K562 (cell line): ENCODE data around the gene CCDC158. TPM values are rescaled to one million over a fixed set of nuclear protein-coding genes. Genes with fewer than 3 reads are reported as not detected.

Experiments
- ATAC-seq: fragments of 200-7000 bp; cut with Tn5 transposase; 3 replicates; pipeline ENCODE4 v1.9.1; 2020; ENCODE audit warnings: moderate library complexity
- BruUV-seq: library from RNA; stranded (reverse); fragments of 400-500 nt; replicated peaks from 2 replicates; lab custom pipeline; 2021; lab: Mats Ljungman, UMichigan
- CTCF ChIA-PET: fragments of 300-600 bp; formaldehyde crosslinking; extraction: SDS; loops from one replicate; lab custom pipeline; 2021; ENCODE audit warnings: low intra/inter-chr PET ratio; lab: Yijun Ruan, JAX
- POLR2A ChIA-PET: fragments of 300-600, 350-650 bp; sonication (Branson Sonifier 250); formaldehyde crosslinking; extraction: SDS; loops from one replicate; lab custom pipeline; 2021; ENCODE audit warnings: antibody characterized with exemption, inconsistent platforms; lab: Yijun Ruan, JAX
- DNase-seq, 4 experiments: peaks; one replicate each; pipeline versions ENCODE4 v3.0.0 to v3.0.0-alpha.2; 2011 to 2018; ENCODE audit warnings: low spot score in 3 of 4, mixed read lengths in 3 of 4; ENCODE audit errors: extremely low read depth in 1 of 4
- FAIRE-seq: peaks from 2 replicates; lab custom pipeline; 2011; peaks lifted over from hg19 to GRCh38; lab: Jason Lieb, UNC
- H2AFZ ChIP-seq: 2 replicates; pipeline ENCODE4 v1.6.0; 2011; ENCODE audit warnings: low read depth, low read length, control low read depth, inconsistent platforms
- H3K27ac ChIP-seq: fragments of 200-600 bp; 3 replicates; pipeline ENCODE4 v1.8.0; 2011; ENCODE audit warnings: low read depth, mild to moderate bottlenecking, control low read depth, inconsistent platforms, low read length, moderate library complexity, mixed read lengths; ENCODE audit errors: extremely low read depth
- H3K27me3 ChIP-seq, 2 experiments: fragments of 300-600 bp in 1 of 2; 2 replicates in 1 of 2; 3 replicates in 1 of 2; pipeline versions ENCODE4 v1.6.0 to v1.8.0; 2011; ENCODE audit warnings: inconsistent platforms in 2 of 2, low read length in 2 of 2, mild to moderate bottlenecking in 1 of 2, mixed read lengths in 1 of 2, moderate library complexity in 1 of 2; ENCODE audit not compliant: control insufficient read depth in 2 of 2, insufficient read depth in 2 of 2
- H3K36me3 ChIP-seq: fragments of 300-600 bp; 3 replicates; pipeline ENCODE4 v1.8.0; 2011; ENCODE audit warnings: mild to moderate bottlenecking, low read length, inconsistent platforms; ENCODE audit not compliant: control insufficient read depth, insufficient read depth
- H3K4me1 ChIP-seq, 2 experiments: fragments of 200-600 bp in 1 of 2; replicated peaks in 1 of 2; 2 replicates in 1 of 2; 3 replicates in 1 of 2; pipeline versions ENCODE4 v1.5.1 to v1.8.0; 2011; ENCODE audit warnings: inconsistent platforms in 2 of 2, low read length in 2 of 2, mild to moderate bottlenecking in 1 of 2, mixed read lengths in 1 of 2, moderate library complexity in 1 of 2; ENCODE audit not compliant: control insufficient read depth in 2 of 2, insufficient read depth in 2 of 2
- H3K4me2 ChIP-seq: 2 replicates; pipeline ENCODE4 v1.6.1; 2011; ENCODE audit warnings: low read length, control low read depth, inconsistent platforms, mixed read lengths; ENCODE audit not compliant: insufficient read depth
- H3K4me3 ChIP-seq: fragments of 200-600 bp; sonication (generic), shearing (Covaris generic); 2 replicates; pipeline ENCODE4 v1.5.1; 2016; ENCODE audit warnings: control low read depth, inconsistent platforms
- H3K79me2 ChIP-seq: fragments of 200-600 bp; 3 replicates; pipeline ENCODE4 v1.8.0; 2011; ENCODE audit warnings: low read length, inconsistent platforms; ENCODE audit not compliant: control insufficient read depth, insufficient read depth
- H3K9ac ChIP-seq, 2 experiments: 2 replicates each; pipeline versions ENCODE4 v1.6.0 to v1.6.1; 2011; ENCODE audit warnings: low read depth in 2 of 2, low read length in 2 of 2, control low read depth in 1 of 2, inconsistent platforms in 1 of 2, mild to moderate bottlenecking in 1 of 2, mixed read lengths in 1 of 2; ENCODE audit not compliant: insufficient read depth in 1 of 2
- H3K9me1 ChIP-seq: one replicate; pipeline ENCODE4 v1.6.0; 2011; ENCODE audit warnings: inconsistent platforms, mild to moderate bottlenecking, low read length, moderate library complexity; ENCODE audit not compliant: control insufficient read depth, insufficient read depth
- H3K9me3 ChIP-seq: replicated peaks from 2 replicates; pipeline ENCODE4 v1.5.1; 2011; ENCODE audit warnings: low read depth, low read length, inconsistent platforms; ENCODE audit not compliant: control insufficient read depth, insufficient read depth
- H4K20me1 ChIP-seq: replicated peaks from 2 replicates; pipeline ENCODE4 v1.6.1; 2011; ENCODE audit warnings: low read length, inconsistent platforms, mixed read lengths; ENCODE audit not compliant: control insufficient read depth, insufficient read depth
- ADNP ChIP-seq: fragments of 200-800 bp; sonication (Bioruptor generic); IDR thresholded peaks from 2 replicates; pipeline ENCODE4 v1.6.1; 2016; ENCODE audit warnings: missing genetic modification characterization, missing compliant biosample characterization
- ARID2 ChIP-seq: fragments of 450-650 bp; IDR thresholded peaks from 2 replicates; pipeline ENCODE4 v1.6.1; 2017; ENCODE audit warnings: antibody characterized with exemption, mild to moderate bottlenecking
- COPS2 ChIP-seq: fragments of 450-650 bp; conservative IDR thresholded peaks from 2 replicates; pipeline ENCODE4 v1.6.1; 2016; ENCODE audit warnings: mild to moderate bottlenecking, moderate library complexity
- CTCFL ChIP-seq: IDR thresholded peaks from 2 replicates; pipeline ENCODE4 v1.6.1; 2011; ENCODE audit warnings: borderline replicate concordance, low read depth, mild to moderate bottlenecking, moderate library complexity, low read length; ENCODE audit not compliant: insufficient read depth, poor library complexity, severe bottlenecking
- KDM5B ChIP-seq: fragments of 200-600 bp; sonication (generic); IDR thresholded peaks from 2 replicates; pipeline ENCODE4 v1.6.1; 2012; ENCODE audit warnings: low read depth, mild to moderate bottlenecking, moderate library complexity, low read length, control low read depth, inconsistent platforms; ENCODE audit not compliant: insufficient replicate concordance
- MAFK ChIP-seq: IDR thresholded peaks from 2 replicates; pipeline ENCODE4 v1.6.1; 2011; ENCODE audit warnings: low read length, improper control_type of control experiment
- NCOR1 ChIP-seq: fragments of 450-650 bp; IDR thresholded peaks from 2 replicates; pipeline ENCODE4 v1.6.1; 2016; ENCODE audit warnings: mild to moderate bottlenecking, moderate library complexity
- NFIX ChIP-seq: fragments of 250-450 bp; sonication (Bioruptor Pico); IDR thresholded peaks from 2 replicates; pipeline ENCODE4 v1.4.0; 2020; ENCODE audit warnings: low read depth, mild to moderate bottlenecking, moderate library complexity
- NONO ChIP-seq, 2 experiments: fragments of 200-400 bp in 1 of 2; fragments of 450-650 bp in 1 of 2; formaldehyde crosslinking in 1 of 2; IDR thresholded peaks; 2 replicates each; pipeline ENCODE4 v1.6.1; 2017; ENCODE audit warnings: low read depth in 2 of 2, mild to moderate bottlenecking in 2 of 2, moderate library complexity in 2 of 2, low read length in 1 of 2
- RBM34 ChIP-seq: fragments of 200-400 bp; formaldehyde crosslinking; IDR thresholded peaks from 2 replicates; pipeline ENCODE4 v1.6.1; 2018; ENCODE audit warnings: low read length, borderline replicate concordance; ENCODE audit not compliant: insufficient read depth
- RFX5 ChIP-seq: IDR thresholded peaks from 2 replicates; pipeline ENCODE4 v1.6.1; 2011; ENCODE audit warnings: low read depth, mild to moderate bottlenecking, improper control_type of control experiment, low read length
- SNAPC5 ChIP-seq: fragments of 250-450 bp; sonication (Bioruptor Pico); IDR thresholded peaks from 2 replicates; pipeline ENCODE4 v1.8.0; 2021; ENCODE audit warnings: moderate library complexity, mild to moderate bottlenecking, inconsistent platforms
- TCFL5 ChIP-seq: fragments of 250-450 bp; sonication (Bioruptor Pico); conservative IDR thresholded peaks from 2 replicates; pipeline ENCODE4 v1.6.1; 2021; ENCODE audit warnings: mild to moderate bottlenecking, moderate library complexity, matching md5 sums
- ZBTB26 ChIP-seq: fragments of 450-650 bp; formaldehyde crosslinking; IDR thresholded peaks from 2 replicates; pipeline ENCODE4 v1.4.0; 2022; ENCODE audit warnings: missing genetic modification characterization
- ZNF699 ChIP-seq: fragments of 250-450 bp; sonication (Bioruptor Pico); IDR thresholded peaks from 2 replicates; pipeline ENCODE4 v1.8.0; 2021; ENCODE audit warnings: mild to moderate bottlenecking, moderate library complexity; ENCODE audit not compliant: insufficient replicate concordance
- in situ Hi-C: fragments of 300-500 bp; cut with MboI; formaldehyde crosslinking; loops from 4 replicates; pipeline ENCODE4 v1.15.0; 2018; ENCODE audit warnings: inconsistent platforms, mixed read lengths
- intact Hi-C: fragments of 100-400 bp; cut with micrococcal nuclease; formaldehyde crosslinking; loops from 2 replicates; pipeline ENCODE4 v1.14.2; 2022
- polyA plus RNA-seq, 8 experiments: library from polyadenylated mRNA; depleted of rRNA in 4 of 8; stranded (reverse) in 5 of 8; unstranded in 3 of 8; fragments of >200 nt; fragmentation: Nextera tagmentation in 2 of 8; fragmentation: Illumina TruSeq in 1 of 8; extraction: Ambion mirVana in 2 of 8; extraction: Trizol in 1 of 8; gene quantifications; 2 replicates each; pipeline versions ENCODE4 v1.2.1 to v1.2.3, GENCODE V29; 2011 to 2014; ENCODE audit warnings: inconsistent platforms in 1 of 8, missing spikeins in 1 of 8
- total RNA-seq, 7 experiments: library from RNA; depleted of rRNA in 6 of 7; stranded (reverse); fragments of >200 nt in 6 of 7; fragmentation: Illumina TruSeq in 2 of 7; extraction: Trizol in 2 of 7; gene quantifications; 2 replicates each; pipeline versions ENCODE4 v1.2.1 to v1.2.3, GENCODE V29; 2011 to 2021; ENCODE audit warnings: low replicate concordance in 1 of 7

Gene CCDC158
- total and polyA plus RNA-seq, 9 of the 15 experiments (the other 6 are each of a cell fraction or from before 2014, with no cell fraction given) = not detected

GRCh38 chr4:76272073-76272472 is 148.9 kb downstream of the CCDC158 start:
- H3K27ac ChIP-seq = no peak overlapping the region
- DNase-seq (no peak), ATAC-seq (no peak), FAIRE-seq (no peak)
- intact Hi-C loops (no loop called here), in situ Hi-C loops (no loop called here)
- TF ChIP-seq SNAPC5 (CRISPR knock-in tag) (no peak), ZBTB26 (CRISPR knock-in tag) (no peak), NFIX (CRISPR knock-in tag) (no peak), ADNP (no peak), CTCFL (no peak), KDM5B (no peak), ZNF699 (CRISPR knock-in tag) (no peak), MAFK (no peak), TCFL5 (CRISPR knock-in tag) (no peak), RBM34 (no peak), NCOR1 (no peak), RFX5 (no peak), ARID2 (no peak), COPS2 (no peak), NONO (IDR thresholded peaks at IDR 0.05; ENCODE audit: low read depth in 2 of 2, low read length in 1 of 2) (no peak)
- no TSS peak for BruUV-seq
- ChIA-PET POLR2A (no interaction called here), CTCF (no interaction called here)
- H3K79me2 ChIP-seq = no peaks in the 10 kb centered on the region
- H3K4me3 ChIP-seq = no peak overlapping the region
- no peaks in the 10 kb centered on the region for H3K9me1 ChIP-seq
- H3K27me3 ChIP-seq = no peaks in the 10 kb centered on the region
- no peaks in the 10 kb centered on the region for H3K9me3 ChIP-seq
- no peaks in the 10 kb centered on the region for H4K20me1 ChIP-seq
- H3K36me3 ChIP-seq = no peaks in the 10 kb centered on the region; the same call in 2 of the 3 replicates
- H3K9ac ChIP-seq = no peak overlapping the region
- H3K4me1 ChIP-seq = no peaks in the 10 kb centered on the region; a peak in 1 of 5 replicates
- no peak overlapping the region for H2AFZ ChIP-seq
- no peak overlapping the region for H3K4me2 ChIP-seq
